Measurements from ENCODE around the gene MRPL58.
"Not testable (repeated sequence)": the region's sequence is repeated elsewhere in the genome, so short reads cannot be mapped to it uniquely, and the experiment has no call there.

MRPL58 gene

GRCh38 chr17:75012346-75013091 is at the start of gene MRPL58:
TSS of gene MRPL58 (plus strand) at chr17:75012670. CDS start at chr17:75012687, 17 bp downstream.
- peak; percentile 83 for DNase-seq

GRCh38 chr17:74963656-74964055 is 48.8 kb upstream of the MRPL58 start:
- DNase-seq: no peak

GRCh38 chr17:74964246-74964761 is 48.2 kb upstream of the MRPL58 start:
- no peak for DNase-seq

DNA sequence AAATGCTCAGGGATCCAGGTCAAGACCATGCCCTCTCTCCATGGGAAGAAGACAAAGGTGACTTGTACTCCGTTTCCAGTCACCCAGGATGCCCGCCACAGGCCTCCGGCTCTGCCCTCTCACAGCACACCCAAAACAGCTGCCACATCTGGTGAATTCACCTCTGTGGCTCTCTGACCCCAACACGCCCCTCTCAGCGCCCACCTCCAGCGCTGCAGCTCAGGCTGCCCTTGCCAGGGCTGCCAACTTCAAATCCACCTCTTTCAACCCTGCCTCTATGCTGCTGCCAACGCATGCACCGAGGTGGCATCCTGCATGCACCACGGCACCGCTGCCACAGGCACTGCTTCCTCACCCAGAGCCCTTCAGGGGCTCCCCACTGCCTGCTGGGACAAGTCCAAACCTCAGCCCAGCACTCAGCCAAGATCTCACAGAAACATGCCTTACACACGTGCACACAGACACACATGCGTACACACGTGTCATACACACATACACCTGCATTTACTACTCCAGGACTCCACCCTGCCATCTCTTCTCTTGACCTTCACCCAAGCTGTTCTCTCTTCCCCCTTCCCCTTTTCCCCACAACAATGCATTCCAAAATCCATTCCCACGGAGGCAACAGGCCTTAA is 47.4 kb upstream of the MRPL58 start:
- no peak for DNase-seq

- DNase-seq: no peak
Observed at GRCh38 chr17:74968361-74968780, 44.1 kb upstream of the MRPL58 start.

GRCh38 chr17:74969501-74969900 is 43.0 kb upstream of the MRPL58 start:
- DNase-seq: not testable (repeated sequence)

DNA sequence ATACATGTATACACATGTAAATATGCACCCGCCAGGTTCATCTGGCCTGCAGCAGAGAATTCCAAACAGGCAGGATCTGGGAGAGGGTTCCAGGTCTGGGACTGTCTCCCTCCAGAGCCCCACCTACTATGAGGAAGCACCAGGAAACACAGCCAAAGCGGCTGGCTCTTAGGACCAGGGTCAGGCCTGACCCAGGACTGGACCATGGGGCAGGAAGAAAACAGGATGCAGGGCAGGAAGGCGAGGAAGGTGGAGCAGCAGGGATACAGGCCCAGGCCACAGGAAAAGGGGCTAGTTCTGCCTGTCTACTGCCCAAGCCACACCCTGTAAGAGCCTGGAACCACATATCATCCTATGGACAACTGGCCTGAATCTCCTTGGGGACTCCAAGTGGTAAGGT is 42.1 kb upstream of the MRPL58 start:
- DNase-seq: no peak

DNA sequence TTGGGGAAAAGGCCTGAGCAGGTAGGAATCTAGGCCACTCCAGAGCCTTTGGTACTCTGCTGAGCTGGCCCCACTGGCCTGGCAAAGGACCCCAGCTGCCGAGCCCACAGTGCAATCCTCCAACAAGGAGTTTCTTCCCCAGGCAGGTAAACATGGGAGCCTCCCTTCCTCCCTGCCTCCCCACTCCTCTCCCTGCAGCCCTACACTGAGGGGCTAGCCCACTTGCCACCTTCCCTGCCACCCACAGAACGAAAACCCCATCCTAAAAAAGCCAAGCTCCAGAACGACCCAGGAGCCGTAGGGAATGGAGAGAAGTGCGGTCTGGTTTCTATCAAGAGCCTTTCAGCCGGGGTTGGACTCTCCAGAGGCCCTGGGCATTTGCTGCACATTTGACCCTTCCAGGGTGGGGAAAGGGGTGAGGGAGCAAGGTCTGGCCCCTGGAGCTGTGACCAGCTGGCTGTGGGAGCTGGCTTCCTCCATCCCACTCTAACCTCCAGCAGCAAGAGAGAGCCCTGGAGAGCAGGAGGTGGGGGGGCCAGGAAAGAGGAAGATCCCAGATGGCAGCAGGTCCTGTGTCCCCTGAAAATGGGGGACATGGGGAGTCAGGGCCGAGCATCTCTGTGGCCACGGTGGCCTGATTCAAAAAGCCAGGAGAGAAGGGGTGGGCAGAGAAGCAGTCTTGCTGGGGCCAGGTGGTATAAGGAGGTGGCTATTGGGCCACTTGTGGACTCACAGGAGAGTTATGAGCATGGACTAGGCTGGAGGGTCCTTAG is 41.2 kb upstream of the MRPL58 start:
- no peak for DNase-seq

DNA sequence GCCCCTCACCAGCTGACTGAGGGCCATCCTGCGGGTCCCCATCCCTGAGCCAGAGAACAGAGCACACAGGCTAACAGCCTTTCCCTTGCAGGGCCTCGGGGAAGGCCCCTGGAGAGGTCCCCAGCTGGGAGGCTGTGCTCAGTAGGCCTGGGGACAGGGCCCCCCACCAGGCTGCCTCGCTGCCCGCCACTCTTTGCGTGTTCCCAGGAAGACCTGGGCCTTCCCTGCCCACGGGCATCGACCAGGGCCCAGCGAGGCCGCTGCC is 40.7 kb upstream of the MRPL58 start:
- DNase-seq: no peak

GRCh38 chr17:74972107-74972972 is 40.1 kb upstream of the MRPL58 start, which contains the start of gene HID1:
TSS of gene HID1 (minus strand) at chr17:74972759. CDS start at chr17:74972656, 103 bp downstream.
- DNase-seq: peak; percentile 70

DNA sequence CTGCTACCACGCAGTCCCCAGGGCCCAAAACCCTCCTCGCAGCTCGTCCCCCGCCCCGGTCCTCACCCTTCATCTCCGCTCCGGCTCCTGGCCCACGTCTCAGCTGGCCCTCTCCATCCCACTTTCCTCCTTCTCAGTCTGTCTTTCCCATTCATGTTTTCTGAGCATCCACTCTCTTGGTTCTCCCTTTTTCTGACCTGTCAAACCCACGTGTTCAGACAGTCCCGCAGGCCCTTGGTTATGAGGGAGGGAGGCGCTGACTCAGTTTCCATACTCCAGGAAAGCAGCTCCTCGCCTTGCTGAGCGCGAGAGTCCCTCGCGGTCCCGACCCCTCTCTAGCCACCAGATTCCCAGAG is 39.5 kb upstream of the MRPL58 start:
- DNase-seq: no peak

GRCh38 chr17:74975943-74976342 is 36.5 kb upstream of the MRPL58 start:
- DNase-seq: no peak

DNA sequence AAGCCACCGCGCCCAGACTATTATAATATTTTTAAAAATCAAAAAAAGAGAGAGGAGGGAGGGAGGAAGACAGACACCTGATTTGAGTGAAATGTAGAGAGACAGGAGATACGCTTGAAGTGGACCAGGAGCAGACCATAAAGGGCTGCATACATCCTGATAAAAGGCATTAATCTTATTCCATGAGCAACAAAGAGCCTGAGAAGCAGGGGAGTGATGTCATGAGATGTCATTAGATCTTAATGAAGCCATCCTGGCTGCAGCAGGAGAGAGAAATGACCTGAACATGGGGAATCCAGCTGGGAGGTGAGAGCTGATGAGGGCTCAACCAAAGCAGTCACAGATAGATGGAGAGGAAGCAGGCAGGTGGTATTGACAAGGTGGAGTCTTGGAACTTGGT is 34.7 kb upstream of the MRPL58 start:
- DNase-seq: no peak

GRCh38 chr17:74978240-74978639 is 34.2 kb upstream of the MRPL58 start:
- DNase-seq: no peak

- no peak for DNase-seq
Observed at GRCh38 chr17:74979408-74980146, 32.9 kb upstream of the MRPL58 start.

DNA sequence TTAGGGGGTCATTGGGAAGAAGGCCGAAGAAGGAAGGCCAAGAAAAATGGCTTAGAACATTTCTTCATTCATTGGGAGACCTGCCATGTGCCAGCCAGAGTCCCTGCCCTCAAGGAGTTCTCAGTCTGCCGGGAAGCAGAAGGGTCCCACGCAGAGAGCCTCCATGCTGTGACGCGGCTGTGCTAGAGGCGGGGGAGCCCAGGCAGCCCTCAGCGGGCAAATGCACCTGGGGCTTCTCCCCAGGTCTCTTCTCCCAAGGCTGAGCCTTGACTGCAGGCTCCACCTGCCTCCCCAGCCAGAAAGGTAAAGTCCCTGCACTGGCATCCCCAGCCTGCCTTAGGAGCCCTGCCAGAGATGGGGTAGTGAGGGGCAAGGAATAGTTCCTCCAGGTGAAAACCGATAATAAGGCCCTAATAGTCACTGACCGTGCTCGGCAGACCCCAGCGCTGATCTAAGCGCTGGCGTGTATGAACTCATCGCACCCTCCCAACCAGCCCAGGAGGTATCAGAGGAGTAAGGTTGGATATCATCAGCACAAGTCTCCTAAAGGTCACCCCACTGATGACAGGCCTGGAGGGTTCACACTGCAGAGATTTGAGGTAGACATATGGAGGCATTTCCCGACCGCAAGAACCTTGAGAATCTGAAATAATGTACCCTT is 31.0 kb upstream of the MRPL58 start:
- DNase-seq: peak; percentile 34

DNA sequence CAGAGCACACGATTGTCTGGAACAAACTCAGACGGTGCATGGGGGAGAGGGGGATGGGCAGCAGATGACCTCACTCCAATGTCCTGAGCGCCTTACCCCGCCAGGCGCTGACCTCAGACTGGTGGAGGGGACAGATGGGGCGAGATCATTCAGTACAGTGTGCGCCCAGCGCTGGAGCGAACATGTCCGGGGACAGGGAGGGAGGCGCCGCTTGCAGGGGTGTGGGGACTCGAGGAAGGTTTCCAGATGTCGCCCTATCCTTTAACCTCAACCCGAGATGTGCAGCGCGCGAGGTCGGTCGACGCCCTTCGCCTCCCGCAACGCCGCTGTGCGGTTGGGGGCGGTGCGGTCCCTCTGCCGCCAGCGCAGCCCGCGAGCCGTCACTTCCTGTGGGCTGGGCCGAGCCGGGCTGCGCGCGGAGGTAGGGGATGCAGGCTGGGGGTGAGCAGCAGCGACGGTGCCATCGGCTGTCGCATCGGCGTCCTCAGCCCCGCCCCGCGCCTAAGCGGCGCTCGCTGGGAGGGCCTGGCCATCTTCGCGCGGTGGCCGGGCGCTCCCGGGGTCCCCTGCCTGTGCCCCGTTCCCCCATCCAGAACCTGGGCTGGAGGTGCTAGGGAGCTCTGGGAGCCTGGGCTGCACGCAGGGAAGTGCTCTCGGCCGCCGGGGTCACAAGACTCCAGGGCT is 30.3 kb upstream of the MRPL58 start:
- peak; percentile 83 for DNase-seq

- peak; percentile 41 for DNase-seq
Observed at GRCh38 chr17:74982663-74983313, 29.7 kb upstream of the MRPL58 start.

- no peak for DNase-seq
Observed at GRCh38 chr17:74986206-74986576, 26.3 kb upstream of the MRPL58 start.

DNA sequence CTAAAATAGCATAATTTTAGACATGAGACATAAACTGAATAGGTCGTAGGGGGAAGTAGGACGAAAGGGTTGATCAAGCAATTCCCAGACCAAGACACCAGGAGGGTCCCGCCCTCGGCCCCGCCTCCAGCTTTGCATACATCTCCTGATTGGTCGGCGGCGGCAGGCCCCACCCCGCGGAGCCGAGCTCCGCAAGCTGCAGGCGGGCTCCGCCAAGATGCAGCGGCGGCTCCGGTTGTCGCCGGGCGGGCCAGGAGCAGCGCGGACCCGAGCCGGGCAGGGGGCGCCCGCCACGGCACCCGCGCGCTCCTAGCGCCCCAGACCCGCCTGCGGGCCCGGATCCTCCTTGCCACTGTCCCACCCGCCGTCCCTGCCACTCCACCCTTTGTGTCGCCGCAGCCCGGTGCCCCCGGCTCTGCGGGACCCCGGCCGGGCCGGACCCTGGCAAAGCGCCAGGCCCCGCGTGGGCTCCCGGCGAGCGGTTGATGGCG is 25.0 kb upstream of the MRPL58 start, which contains the start of gene CDR2L:
TSS of gene CDR2L (plus strand) at position 215 of the 491 bp plus-strand sequence. CDS start 412 bp downstream, outside the sequence.
- DNase-seq: peak; percentile 91

All from activated CD4-positive, CD25-positive, alpha-beta regulatory T cell treated with anti-CD3 and anti-CD28 coated beads, Interleukin-2, amount 50 U/mL, for 72 hours (primary cell).